Stimulated activated naive CD8-positive, alpha-beta T cell treated with anti-CD3 and anti-CD28 coated beads, Interleukin-15, Interleukin-2, amounts not matched to agents 100 ng/mL and 50 ng/mL, for 24 hours (primary cell): ENCODE results near the gene EDAR.

Experiments
- H3K27ac Mint-ChIP-seq: one replicate; pipeline ENCODE4 v1.8.0; 2021; ENCODE audit warnings: mild to moderate bottlenecking, mixed read lengths
- H3K27me3 Mint-ChIP-seq: one replicate; pipeline ENCODE4 v1.8.0; 2021; ENCODE audit warnings: mixed read lengths
- H3K36me3 Mint-ChIP-seq: one replicate; pipeline ENCODE4 v1.8.0; 2021; ENCODE audit warnings: low read depth, mixed read lengths
- H3K4me1 Mint-ChIP-seq: one replicate; pipeline ENCODE4 v1.8.0; 2021; ENCODE audit warnings: low read depth, mixed read lengths
- H3K4me3 Mint-ChIP-seq: one replicate; pipeline ENCODE4 v1.8.0; 2021; ENCODE audit warnings: mild to moderate bottlenecking, mixed read lengths
- H3K9me3 Mint-ChIP-seq: one replicate; pipeline ENCODE4 v1.8.0; 2021; ENCODE audit warnings: mixed read lengths

The EDAR gene

DNA sequence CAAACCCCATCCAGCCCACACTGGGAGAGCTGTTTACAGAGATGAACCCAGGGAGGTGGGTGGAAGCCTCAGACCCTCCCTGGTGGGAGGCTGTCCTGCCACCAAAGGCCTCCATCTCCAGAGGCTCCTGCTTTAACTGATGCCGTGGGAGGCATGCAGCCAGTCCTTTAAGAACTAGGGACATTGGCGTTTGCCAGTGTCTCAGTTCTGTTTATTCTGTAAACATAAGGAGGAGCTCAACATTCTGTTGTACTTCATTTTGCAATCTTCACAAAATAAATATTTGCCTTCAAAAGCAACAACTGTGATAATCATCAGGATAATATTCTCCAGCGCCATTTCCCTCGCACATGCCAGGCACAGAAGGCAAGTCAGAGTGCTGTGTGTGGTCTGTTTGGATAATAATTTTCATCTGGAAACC is 6.8 kb downstream of the EDAR start:
- H3K9me3 Mint-ChIP-seq: no peaks in the 10 kb centered on the region
- no peak overlapping the region for H3K4me3 Mint-ChIP-seq
- no peaks in the 10 kb centered on the region for H3K27me3 Mint-ChIP-seq
- no peak overlapping the region for H3K27ac Mint-ChIP-seq
- H3K4me1 Mint-ChIP-seq: peaks cover 10% of the 10 kb centered on the region
- H3K36me3 Mint-ChIP-seq: no peaks in the 10 kb centered on the region

DNA sequence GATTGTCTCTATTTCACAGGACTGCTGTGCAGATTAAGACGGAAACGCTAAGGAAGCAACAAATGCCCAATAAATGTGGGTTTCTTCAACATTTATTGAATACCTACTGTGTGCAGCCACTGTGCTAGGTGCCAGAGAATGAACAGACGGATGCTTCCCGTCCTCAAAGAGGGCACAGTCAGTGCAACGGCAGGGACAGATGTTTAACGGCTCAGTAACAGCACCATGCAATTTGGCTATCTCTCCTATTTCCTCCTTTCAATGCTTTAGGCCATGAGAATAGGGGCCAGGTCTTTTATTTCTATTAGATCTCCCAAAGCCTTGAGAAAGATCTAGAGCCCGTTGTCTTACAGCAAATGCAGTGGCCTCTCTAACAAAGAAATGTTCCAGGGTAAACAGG is 7.2 kb downstream of the EDAR start:
- H3K4me3 Mint-ChIP-seq: no peak overlapping the region
- H3K36me3 Mint-ChIP-seq: no peaks in the 10 kb centered on the region
- H3K27me3 Mint-ChIP-seq: no peaks in the 10 kb centered on the region
- H3K9me3 Mint-ChIP-seq: no peaks in the 10 kb centered on the region
- no peak overlapping the region for H3K27ac Mint-ChIP-seq
- peaks cover 6% of the 10 kb centered on the region for H3K4me1 Mint-ChIP-seq

GRCh38 chr2:108980076-108980475 is 8.9 kb downstream of the EDAR start:
- Mint-ChIP-seq H3K27ac (no peak overlapping the region), H3K4me1 (no peaks in the 10 kb centered on the region), H3K36me3 (no peaks in the 10 kb centered on the region)

GRCh38 chr2:108979461-108979860 is 9.6 kb downstream of the EDAR start:
- no peaks in the 10 kb centered on the region for H3K4me1 Mint-ChIP-seq

More at GRCh38 chr2:108980076-108980475, 8.9 kb downstream of the EDAR start:
- Mint-ChIP-seq H3K4me3 (no peak overlapping the region), H3K27me3 (no peaks in the 10 kb centered on the region), H3K9me3 (no peaks in the 10 kb centered on the region)

DNA sequence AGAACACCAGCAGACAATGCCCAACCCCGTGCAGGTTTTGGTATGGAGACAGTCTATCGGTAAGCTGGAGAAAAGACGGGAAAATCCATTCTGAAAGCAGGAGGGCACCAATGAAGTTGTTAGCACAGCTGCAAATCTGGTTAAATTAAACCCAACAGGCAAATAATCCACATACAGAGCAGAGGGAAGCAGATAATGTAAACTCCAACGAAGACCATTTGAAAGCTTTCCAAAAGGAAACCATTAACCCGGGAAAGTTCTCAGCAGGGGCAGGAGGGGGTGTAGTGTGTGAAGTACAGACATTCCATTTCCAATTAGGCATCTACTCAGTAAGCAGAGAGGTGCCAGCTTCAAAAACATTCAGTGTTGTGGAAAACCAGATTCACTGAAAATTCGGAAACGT is 10.3 kb downstream of the EDAR start:
- Mint-ChIP-seq H3K4me1 (no peaks in the 10 kb centered on the region), H3K36me3 (no peaks in the 10 kb centered on the region), H3K9me3 (no peaks in the 10 kb centered on the region)

More at GRCh38 chr2:108979461-108979860, 9.6 kb downstream of the EDAR start:
- Mint-ChIP-seq H3K36me3 (no peaks in the 10 kb centered on the region), H3K9me3 (no peaks in the 10 kb centered on the region), H3K27ac (no peak overlapping the region), H3K27me3 (no peaks in the 10 kb centered on the region), H3K4me3 (no peak overlapping the region)

DNA sequence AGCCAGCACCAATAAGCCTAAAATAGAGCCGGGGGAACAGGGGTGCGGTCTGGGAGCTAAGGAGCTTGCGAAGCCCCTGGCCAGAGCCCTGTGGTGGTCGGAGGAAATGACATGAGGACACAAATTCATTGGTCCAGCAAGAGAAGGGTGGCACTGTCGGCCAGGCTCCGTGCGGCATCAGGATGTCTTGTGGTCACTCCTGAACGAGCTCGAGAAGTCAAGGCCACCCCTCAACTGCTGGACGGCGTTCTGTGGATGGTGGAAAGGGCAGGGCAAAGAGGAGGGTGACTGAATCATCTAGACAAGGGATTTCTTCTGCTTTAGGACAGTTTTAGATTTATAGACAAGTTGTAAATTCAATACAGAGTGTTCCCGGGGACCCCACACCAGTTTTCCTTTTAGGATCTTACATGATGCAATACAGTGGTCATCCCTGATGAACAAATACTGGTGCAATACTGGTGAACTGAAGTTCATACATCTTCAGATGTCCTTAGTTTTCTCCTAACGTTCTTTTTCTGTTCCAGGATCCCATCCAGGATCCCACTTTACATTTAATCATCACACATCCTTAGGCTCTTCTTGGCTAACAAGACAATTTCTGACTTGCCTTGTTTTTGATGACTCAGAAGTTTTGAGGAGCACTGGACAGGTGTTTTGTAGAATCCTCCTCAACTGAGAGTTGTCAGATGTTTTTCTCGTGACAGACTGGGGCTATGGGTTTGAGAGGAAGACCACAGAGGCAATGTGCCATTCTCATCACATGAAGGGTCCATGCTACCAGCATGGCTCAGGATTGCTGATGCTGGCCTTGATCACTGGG is 13.2 kb downstream of the EDAR start:
- Mint-ChIP-seq H3K27ac (peak overlapping the region; percentile 55), H3K4me3 (no peak overlapping the region), H3K4me1 (peaks cover 5% of the 10 kb centered on the region), H3K27me3 (no peaks in the 10 kb centered on the region), H3K36me3 (no peaks in the 10 kb centered on the region), H3K9me3 (no peaks in the 10 kb centered on the region)

More for the DNA sequence above, 10.3 kb downstream of the EDAR start:
- Mint-ChIP-seq H3K27ac (no peak overlapping the region), H3K27me3 (no peaks in the 10 kb centered on the region), H3K4me3 (no peak overlapping the region)

- H3K9me3 Mint-ChIP-seq: no peaks in the 10 kb centered on the region
- peaks cover 5% of the 10 kb centered on the region for H3K4me1 Mint-ChIP-seq
- H3K27ac Mint-ChIP-seq: no peak overlapping the region
- no peaks in the 10 kb centered on the region for H3K36me3 Mint-ChIP-seq
- H3K4me3 Mint-ChIP-seq: no peak overlapping the region
- H3K27me3 Mint-ChIP-seq: no peaks in the 10 kb centered on the region
Measured at GRCh38 chr2:108974674-108975073, 14.3 kb downstream of the EDAR start.

- no peaks in the 10 kb centered on the region for H3K36me3 Mint-ChIP-seq
- peaks cover 23% of the 10 kb centered on the region for H3K4me1 Mint-ChIP-seq
- no peak overlapping the region for H3K27ac Mint-ChIP-seq
Measured at GRCh38 chr2:108972663-108973062, 16.4 kb downstream of the EDAR start.

DNA sequence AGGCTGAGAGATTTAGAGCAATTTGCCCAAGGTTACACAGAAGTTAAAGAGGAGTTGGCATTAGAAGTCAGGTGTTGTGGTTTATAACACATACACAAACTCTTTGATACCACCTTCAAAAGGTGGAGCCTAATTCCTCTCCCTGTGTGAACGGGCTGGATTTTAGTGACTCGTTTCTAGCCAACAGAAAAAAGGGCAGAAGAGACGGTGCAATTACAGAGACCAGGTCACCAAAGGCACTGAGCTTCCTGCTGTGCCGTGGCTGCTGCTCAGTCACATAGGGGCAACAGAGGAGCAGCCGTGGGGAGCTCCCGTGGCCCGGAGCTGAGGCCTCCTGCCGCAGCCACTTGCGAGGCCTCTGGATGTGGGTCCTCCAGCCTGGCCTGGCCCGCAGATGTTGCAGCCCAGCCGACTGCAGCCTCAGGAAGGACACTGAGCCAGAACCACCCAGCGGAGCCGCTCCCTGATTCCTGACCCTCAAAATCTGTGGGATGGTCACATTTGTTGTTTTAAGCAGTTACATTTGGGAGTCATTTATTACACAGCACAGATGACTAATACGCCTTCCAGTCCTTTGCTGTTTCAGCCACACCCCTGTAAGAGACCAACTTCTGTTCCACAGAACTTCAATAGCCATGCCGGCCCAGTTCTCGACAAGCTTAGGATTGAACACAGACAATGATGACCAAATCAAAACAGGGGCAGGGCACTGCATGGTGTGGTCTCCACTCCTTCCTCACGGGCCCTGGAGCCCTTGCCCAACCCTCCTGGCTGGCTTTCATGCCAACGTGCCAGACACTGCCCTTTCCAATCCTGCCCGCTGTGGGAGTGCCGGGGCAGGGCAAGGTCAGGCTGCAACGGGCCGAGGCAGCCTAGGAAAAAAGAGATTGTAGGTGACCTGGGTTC is 17.1 kb downstream of the EDAR start:
- Mint-ChIP-seq H3K9me3 (no peaks in the 10 kb centered on the region), H3K4me1 (peaks cover 30% of the 10 kb centered on the region), H3K4me3 (no peak overlapping the region), H3K36me3 (no peaks in the 10 kb centered on the region), H3K27me3 (no peaks in the 10 kb centered on the region), H3K27ac (no peak overlapping the region)

More at GRCh38 chr2:108972663-108973062, 16.4 kb downstream of the EDAR start:
- H3K9me3 Mint-ChIP-seq: no peaks in the 10 kb centered on the region
- H3K4me3 Mint-ChIP-seq: no peak overlapping the region
- no peaks in the 10 kb centered on the region for H3K27me3 Mint-ChIP-seq

- H3K36me3 Mint-ChIP-seq: no peaks in the 10 kb centered on the region
- no peak overlapping the region for H3K27ac Mint-ChIP-seq
- H3K4me3 Mint-ChIP-seq: no peak overlapping the region
- peaks cover 44% of the 10 kb centered on the region for H3K4me1 Mint-ChIP-seq
- no peaks in the 10 kb centered on the region for H3K9me3 Mint-ChIP-seq
- H3K27me3 Mint-ChIP-seq: no peaks in the 10 kb centered on the region
Measured at GRCh38 chr2:108970369-108970768, 18.7 kb downstream of the EDAR start.

GRCh38 chr2:108969856-108970255 is 19.2 kb downstream of the EDAR start:
- Mint-ChIP-seq H3K27me3 (no peaks in the 10 kb centered on the region), H3K27ac (no peak overlapping the region), H3K9me3 (no peaks in the 10 kb centered on the region), H3K4me3 (no peak overlapping the region), H3K36me3 (no peaks in the 10 kb centered on the region), H3K4me1 (peaks cover 49% of the 10 kb centered on the region)

- Mint-ChIP-seq H3K27me3 (no peaks in the 10 kb centered on the region), H3K9me3 (no peaks in the 10 kb centered on the region), H3K27ac (no peak overlapping the region), H3K4me3 (no peak overlapping the region), H3K36me3 (no peaks in the 10 kb centered on the region), H3K4me1 (peaks cover 61% of the 10 kb centered on the region)
Measured at GRCh38 chr2:108968619-108969018, 20.4 kb downstream of the EDAR start.

GRCh38 chr2:108967757-108968156 is 21.3 kb downstream of the EDAR start:
- Mint-ChIP-seq H3K4me3 (no peak overlapping the region), H3K4me1 (peaks cover 67% of the 10 kb centered on the region), H3K27me3 (no peaks in the 10 kb centered on the region), H3K27ac (no peak overlapping the region), H3K36me3 (no peaks in the 10 kb centered on the region), H3K9me3 (no peaks in the 10 kb centered on the region)

GRCh38 chr2:108965540-108966289 is 23.3 kb downstream of the EDAR start:
- peak overlapping the region; percentile 18 for H3K27ac Mint-ChIP-seq
- H3K4me1 Mint-ChIP-seq: peaks cover 62% of the 10 kb centered on the region
- no peak overlapping the region for H3K4me3 Mint-ChIP-seq
- no peaks in the 10 kb centered on the region for H3K36me3 Mint-ChIP-seq
- no peaks in the 10 kb centered on the region for H3K27me3 Mint-ChIP-seq
- no peaks in the 10 kb centered on the region for H3K9me3 Mint-ChIP-seq
